HG03460 (cell line): ENCODE data around the gene TRAF3.

Source experiments
- ATAC-seq: cut with Tn5 transposase; IDR thresholded peaks from one replicate; pipeline ENCODE4 v1.9.1; 2021; ENCODE audit not compliant: unreplicated experiment

The TRAF3 gene

DNA sequence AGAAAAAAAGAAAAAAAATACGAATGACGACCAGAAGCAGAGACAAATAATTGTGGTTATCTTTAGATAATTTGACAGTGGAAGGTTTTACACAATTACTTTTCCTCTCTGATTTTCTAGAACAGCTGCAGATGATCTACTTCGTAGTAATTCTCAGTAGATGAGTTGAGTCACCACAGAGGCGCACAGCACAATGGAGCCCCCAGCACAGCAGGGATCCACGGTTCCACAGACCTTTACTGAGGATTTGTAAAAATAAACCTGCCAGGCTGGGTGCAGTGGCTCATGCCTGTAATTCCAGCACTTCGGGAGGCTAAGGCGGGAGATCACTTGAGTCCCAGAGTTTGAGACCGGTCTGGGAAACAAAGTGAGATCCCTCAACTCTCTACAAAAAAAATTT is 174.6 kb downstream of the TRAF3 start:
- no peak for ATAC-seq

GRCh38 chr14:102952276-102952675 is 175.0 kb downstream of the TRAF3 start:
- ATAC-seq, result no peak

DNA sequence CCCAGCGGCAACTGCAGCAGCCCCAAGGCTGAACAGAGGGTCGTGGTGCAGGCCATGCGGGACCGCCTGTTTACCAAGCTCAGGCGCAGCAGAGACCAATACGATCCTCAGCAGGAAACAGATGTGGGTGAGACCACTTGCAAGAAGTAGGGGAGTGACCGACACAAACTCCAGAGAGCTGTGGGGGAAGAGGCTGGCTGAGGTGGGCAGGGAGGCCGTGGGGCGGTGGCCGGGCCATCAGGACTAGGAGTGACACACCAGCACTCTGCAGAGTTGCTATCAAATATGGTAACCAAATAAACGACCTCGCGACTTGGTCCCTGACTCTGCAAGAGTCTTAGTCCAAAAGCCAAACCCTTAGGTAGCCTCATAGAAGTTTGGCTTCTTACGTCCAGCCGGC is 175.9 kb downstream of the TRAF3 start:
- ATAC-seq, result no peak

DNA sequence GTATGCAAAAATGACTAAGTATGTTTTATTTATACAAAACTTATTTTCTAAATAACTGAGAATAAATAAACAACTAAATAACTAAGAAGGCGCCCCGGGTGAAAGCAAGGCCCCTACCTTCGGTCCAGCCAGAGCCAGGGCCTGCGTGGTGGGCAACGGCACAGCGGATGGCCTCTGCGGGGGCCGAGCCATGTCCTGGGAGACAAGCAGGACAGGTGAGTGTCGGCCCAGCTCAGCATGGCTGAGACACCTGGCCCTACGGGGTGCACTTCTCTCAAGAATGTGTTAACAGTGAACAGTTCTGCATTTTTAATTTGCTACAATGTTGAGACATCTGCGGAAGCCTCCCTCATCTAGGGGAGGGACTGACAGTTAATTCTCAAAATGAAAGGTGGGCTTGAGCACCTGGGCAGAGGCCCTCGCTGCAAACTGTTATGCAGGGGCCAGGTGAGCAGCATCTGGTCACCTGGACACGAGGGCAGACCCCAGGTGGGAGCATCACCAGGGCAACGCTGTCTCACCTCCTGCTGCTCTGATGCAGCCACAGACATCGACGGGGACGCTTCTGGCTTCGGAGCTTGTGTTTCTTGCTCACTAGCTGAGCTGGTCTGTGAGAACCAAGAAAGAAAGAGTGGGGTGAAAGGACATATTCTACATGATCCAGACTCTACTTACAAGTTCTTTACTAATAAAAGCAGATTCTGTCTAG is 177.0 kb downstream of the TRAF3 start:
- ATAC-seq, result no peak

- no peak for ATAC-seq
Measured at GRCh38 chr14:102955636-102956408, 178.6 kb downstream of the TRAF3 start.

DNA sequence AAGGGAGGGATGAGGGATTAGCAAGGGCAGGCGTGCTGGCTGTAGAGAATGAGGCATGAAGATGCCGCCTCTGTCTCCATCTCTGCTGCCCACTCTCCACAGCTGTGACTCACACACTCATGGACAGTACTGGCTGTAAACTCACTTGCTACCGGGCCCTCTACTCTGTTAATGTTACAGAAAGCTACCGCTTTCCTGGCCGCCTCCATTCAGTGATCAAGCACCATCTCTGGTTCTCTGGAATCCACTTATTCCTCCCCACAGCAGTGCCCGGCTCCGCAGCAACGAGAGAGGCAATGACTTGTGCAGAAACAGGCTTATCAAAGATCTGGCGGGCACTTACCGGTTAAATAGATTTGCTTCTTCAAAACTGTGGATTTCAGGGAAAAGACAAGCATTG is 180.0 kb downstream of the TRAF3 start:
- ATAC-seq, result no peak

GRCh38 chr14:102958461-102958860 is 181.2 kb downstream of the TRAF3 start:
- ATAC-seq, result no peak
